ENCODE measurements around the gene IGF2. TPM values are rescaled to one million over a fixed set of nuclear protein-coding genes. Genes with fewer than 3 reads are reported as not detected.

IGF2 gene
- total RNA-seq, 1 donor from 2014 or later = 6.6 TPM

GRCh38 chr11:2105511-2105910, 33.7 kb downstream of the IGF2 start:
- TF ChIP-seq CTCF (IDR thresholded peaks at IDR 0.05; ENCODE audit: insufficient read depth, low read length, severe bottlenecking) = no peak
- H3K36me3 ChIP-seq (ENCODE audit: control insufficient read depth, insufficient read depth, low read length) = no peaks in the 10 kb centered on the region
- no peak overlapping the region for H3K4me3 ChIP-seq (ENCODE audit: low read depth, low read length)
- no peak for FAIRE-seq
- H3K27me3 ChIP-seq (ENCODE audit: control insufficient read depth, insufficient read depth, low read length) = peaks cover 6% of the 10 kb centered on the region
- DNase-seq (ENCODE audit: low read depth) = no peak

GRCh38 chr11:2104524-2105440, 34.4 kb downstream of the IGF2 start:
- peak; percentile 96 for FAIRE-seq
- no peaks in the 10 kb centered on the region for H3K36me3 ChIP-seq (ENCODE audit: control insufficient read depth, insufficient read depth, low read length)
- no peak for DNase-seq (ENCODE audit: low read depth)
- no peak for TF ChIP-seq CTCF (IDR thresholded peaks at IDR 0.05; ENCODE audit: insufficient read depth, low read length, severe bottlenecking)
- peaks cover 6% of the 10 kb centered on the region for H3K27me3 ChIP-seq (ENCODE audit: control insufficient read depth, insufficient read depth, low read length)
- no peak overlapping the region for H3K4me3 ChIP-seq (ENCODE audit: low read depth, low read length)

DNA sequence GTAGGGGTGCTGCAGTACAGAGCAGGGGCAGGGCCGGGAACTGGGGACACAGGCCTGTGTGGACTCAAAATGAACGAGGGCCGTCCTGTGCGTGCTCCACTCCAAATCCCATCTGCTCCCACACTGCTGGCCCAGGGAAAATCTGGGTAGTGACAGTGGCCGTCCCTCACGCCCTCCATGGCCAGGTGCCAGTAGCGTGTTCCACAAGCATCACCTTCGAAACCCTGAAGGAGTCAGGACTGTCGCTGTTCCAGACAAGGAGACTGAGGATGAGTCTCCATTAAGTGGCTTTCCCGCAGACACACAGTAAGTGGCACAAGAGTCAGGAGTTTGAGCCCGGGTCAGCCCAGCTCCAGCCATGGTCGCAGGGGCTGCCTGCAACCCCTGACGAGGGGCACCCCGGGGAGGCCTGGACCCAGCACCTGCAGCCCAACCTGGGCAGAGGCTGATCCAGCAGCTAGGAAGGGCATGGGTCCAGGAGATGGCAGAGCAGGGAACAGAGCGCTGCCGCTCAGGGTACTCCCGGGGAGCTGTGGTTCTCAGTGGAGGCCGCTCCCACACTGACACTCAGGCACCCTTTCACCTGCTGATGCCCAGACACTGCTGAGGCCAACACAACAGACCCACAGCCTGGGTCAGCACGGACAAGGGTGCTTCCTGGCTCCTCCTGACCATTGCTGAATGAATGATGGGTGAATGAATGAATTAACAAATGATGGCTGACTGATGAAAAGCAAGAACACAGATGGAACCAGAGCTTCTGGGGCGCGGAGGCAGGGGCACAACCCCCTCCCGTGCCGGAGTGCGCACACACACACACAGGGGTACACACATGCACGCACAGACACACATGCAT, 35.3 kb downstream of the IGF2 start:
- Histone ChIP-seq H3K4me3 (ENCODE audit: low read depth, low read length) (no peak overlapping the region), H3K27me3 (ENCODE audit: control insufficient read depth, insufficient read depth, low read length) (peaks cover 6% of the 10 kb centered on the region)
- no peak for DNase-seq (ENCODE audit: low read depth)

DNA sequence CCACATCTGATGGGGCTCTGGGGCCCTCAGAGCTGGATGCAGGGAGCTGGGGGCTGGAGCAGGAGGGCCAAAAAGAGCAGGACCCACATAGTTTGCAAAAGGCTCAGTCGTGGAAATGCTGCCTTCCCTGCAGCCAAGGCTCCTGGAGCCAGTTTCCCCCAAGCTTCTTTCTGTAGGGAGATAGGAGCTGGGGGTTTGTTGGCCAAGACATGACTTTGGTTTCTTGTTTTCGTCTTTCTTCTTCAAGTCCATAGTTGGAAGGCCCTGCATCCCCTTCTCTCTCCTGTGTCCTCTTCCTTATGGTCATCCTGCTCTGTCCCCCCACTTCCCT, 36.3 kb downstream of the IGF2 start:
- DNase-seq (ENCODE audit: low read depth) (no peak), FAIRE-seq (no peak)
- no peak overlapping the region for H3K4me3 ChIP-seq (ENCODE audit: low read depth, low read length)
- no peak for TF ChIP-seq CTCF (IDR thresholded peaks at IDR 0.05; ENCODE audit: insufficient read depth, low read length, severe bottlenecking)
- H3K27me3 ChIP-seq (ENCODE audit: control insufficient read depth, insufficient read depth, low read length) = peaks cover 6% of the 10 kb centered on the region
- H3K36me3 ChIP-seq (ENCODE audit: control insufficient read depth, insufficient read depth, low read length) = no peaks in the 10 kb centered on the region

More for the DNA sequence above, 35.3 kb downstream of the IGF2 start:
- no peak for TF ChIP-seq CTCF (IDR thresholded peaks at IDR 0.05; ENCODE audit: insufficient read depth, low read length, severe bottlenecking)
- no peak for FAIRE-seq
- no peaks in the 10 kb centered on the region for H3K36me3 ChIP-seq (ENCODE audit: control insufficient read depth, insufficient read depth, low read length)

GRCh38 chr11:2102132-2102882, 36.9 kb downstream of the IGF2 start:
- Histone ChIP-seq H3K4me3 (ENCODE audit: low read depth, low read length) (no peak overlapping the region), H3K27me3 (ENCODE audit: control insufficient read depth, insufficient read depth, low read length) (peaks cover 6% of the 10 kb centered on the region), H3K36me3 (ENCODE audit: control insufficient read depth, insufficient read depth, low read length) (no peaks in the 10 kb centered on the region)
- no peak for FAIRE-seq
- no peak for DNase-seq (ENCODE audit: low read depth)
- TF ChIP-seq CTCF (IDR thresholded peaks at IDR 0.05; ENCODE audit: insufficient read depth, low read length, severe bottlenecking) = no peak
